ENCODE data around the gene PEX6.

Gene PEX6

DNA sequence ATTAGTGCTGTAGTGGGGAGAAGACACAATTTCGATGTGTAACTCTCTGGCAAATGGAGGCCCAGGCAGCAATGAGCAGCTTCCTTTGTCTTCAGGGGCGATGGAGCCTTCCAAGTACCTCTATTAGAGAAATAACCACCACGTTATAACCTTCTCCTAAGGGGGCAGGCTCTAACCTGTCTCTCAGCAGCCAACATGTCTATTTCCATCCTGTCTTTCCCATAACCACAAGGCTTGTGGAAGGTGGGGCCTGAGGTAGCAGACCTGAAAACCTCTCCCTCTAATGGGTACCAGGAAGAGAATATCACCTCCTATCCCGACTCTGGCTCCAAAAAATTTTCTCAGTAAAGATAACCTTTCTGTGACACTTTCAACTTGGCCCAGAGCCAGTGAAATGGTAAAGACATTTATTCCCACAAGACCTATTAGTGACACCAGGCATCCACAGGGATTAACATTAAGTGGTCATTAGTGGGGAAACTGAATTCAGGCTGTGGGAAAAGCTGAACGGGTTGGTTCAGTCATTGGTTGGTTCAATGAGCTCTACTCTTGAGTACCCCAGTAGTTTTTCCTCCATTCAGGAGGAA is 4.0 kb downstream of the PEX6 start:
- H3K9ac ChIP-seq (ENCODE audit: low read depth, low read length), result no peak overlapping the region
- H3K4me3 ChIP-seq (ENCODE audit: low read depth, low read length), result no peak overlapping the region
- peaks cover 3% of the 10 kb centered on the region for H3K36me3 ChIP-seq (ENCODE audit: control insufficient read depth, insufficient read depth, low read length)
- H3K9me3 ChIP-seq (ENCODE audit: control insufficient read depth, insufficient read depth, low read length), result no peaks in the 10 kb centered on the region
- no peaks in the 10 kb centered on the region for H3K27me3 ChIP-seq (ENCODE audit: control insufficient read depth, insufficient read depth, low read length)
- H3K27ac ChIP-seq (ENCODE audit: low read depth, low read length), result no peak overlapping the region
- H3K4me1 ChIP-seq (ENCODE audit: control insufficient read depth, insufficient read depth, low read length), result peaks cover 7% of the 10 kb centered on the region

DNA sequence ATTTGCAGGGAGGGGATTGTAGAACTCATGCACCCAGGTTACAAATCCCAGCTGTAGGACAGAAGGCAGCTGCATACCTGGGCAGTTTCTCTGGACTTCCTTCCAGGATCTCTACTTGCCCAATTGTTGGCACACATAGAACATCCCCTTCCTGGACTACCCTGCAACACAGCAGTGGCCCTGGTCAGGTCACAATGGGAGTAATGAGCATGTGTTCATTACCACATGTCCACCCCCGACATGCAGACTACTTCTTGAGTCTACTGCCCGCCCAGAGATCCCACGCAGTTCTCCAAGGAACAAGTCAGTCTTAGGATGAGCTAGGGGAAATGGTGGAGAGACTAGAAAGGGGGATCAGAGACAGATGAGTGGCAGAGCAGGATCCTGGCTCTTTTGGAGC is 5.1 kb downstream of the PEX6 start:
- Histone ChIP-seq H3K27ac (ENCODE audit: low read depth, low read length) (no peak overlapping the region), H3K4me3 (ENCODE audit: low read depth, low read length) (no peak overlapping the region), H3K36me3 (ENCODE audit: control insufficient read depth, insufficient read depth, low read length) (peaks cover 3% of the 10 kb centered on the region)

DNA sequence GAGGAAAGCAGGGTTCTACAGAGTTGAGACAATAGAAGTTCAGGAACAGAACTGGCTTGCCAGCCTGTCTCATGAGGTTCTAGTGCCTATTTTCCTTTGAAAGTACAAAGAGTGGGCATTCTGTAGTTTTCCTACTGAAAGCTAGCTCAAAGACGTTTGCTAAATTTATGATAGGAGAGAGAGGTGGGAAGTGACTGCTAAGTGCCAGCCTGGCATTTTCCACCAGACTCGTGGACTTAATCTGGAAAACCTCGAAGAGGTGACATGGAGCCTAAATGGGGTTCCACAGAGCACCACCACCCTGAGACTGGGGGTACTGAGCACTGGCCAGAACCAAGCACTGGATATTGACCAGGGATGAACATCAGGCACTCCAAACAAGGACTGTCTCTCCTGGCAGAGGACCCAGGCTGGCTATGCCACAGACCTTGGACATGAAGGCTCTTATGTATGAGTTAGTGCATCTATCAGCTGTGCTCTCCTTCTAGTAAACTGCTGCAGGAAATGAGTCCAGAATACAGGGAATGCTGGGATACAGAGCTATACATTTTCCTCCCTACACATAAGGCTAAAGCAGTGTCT is 7.1 kb downstream of the PEX6 start:
- H3K27ac ChIP-seq (ENCODE audit: low read depth, low read length), result no peak overlapping the region
- no peaks in the 10 kb centered on the region for H3K9me3 ChIP-seq (ENCODE audit: control insufficient read depth, insufficient read depth, low read length)
- H3K4me3 ChIP-seq (ENCODE audit: low read depth, low read length), result no peak overlapping the region
- peaks cover 3% of the 10 kb centered on the region for H3K36me3 ChIP-seq (ENCODE audit: control insufficient read depth, insufficient read depth, low read length)
- H3K9ac ChIP-seq (ENCODE audit: low read depth, low read length), result no peak overlapping the region
- H3K4me1 ChIP-seq (ENCODE audit: control insufficient read depth, insufficient read depth, low read length), result no peaks in the 10 kb centered on the region; the same call in 1 of the 2 replicates
- H3K27me3 ChIP-seq (ENCODE audit: control insufficient read depth, insufficient read depth, low read length), result no peaks in the 10 kb centered on the region

More for the DNA sequence above, 5.1 kb downstream of the PEX6 start:
- Histone ChIP-seq H3K27me3 (ENCODE audit: control insufficient read depth, insufficient read depth, low read length) (no peaks in the 10 kb centered on the region), H3K4me1 (ENCODE audit: control insufficient read depth, insufficient read depth, low read length) (no peaks in the 10 kb centered on the region; the same call in 1 of the 2 replicates), H3K9me3 (ENCODE audit: control insufficient read depth, insufficient read depth, low read length) (no peaks in the 10 kb centered on the region), H3K9ac (ENCODE audit: low read depth, low read length) (no peak overlapping the region)

DNA sequence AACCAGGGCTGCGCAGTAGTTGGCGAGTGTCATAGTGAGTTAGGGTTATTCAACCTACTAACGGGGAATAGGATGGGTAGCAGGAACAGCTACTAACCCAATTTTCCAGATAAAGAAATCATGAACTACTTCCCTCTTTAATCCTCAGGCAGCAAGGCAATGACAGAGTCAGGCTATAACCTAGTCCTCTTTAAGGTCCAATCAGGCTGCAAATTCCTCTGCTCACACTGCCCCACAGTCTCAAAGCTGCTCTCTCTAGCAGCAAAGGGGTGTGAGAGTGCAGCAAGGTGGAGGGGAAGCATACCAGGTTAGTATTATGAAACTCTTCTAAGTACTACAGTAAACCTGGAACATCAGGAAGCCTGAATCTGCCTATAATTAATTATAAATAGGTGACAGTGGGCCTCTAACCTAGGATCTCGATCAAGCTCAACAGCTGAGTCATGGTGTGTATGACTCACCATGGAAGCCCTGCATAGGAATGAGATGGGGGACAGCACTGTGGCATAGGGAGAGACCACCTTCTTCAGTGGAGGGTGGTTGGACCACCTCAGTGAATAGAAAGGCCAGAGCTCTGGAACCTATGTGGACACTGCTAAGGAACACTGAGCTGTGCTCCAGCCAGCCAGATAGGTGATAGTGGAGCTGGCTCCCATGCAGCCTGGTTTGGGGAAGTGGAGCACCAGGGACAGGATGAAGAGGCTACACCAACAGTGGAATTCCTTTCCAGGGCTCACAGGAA is 7.9 kb downstream of the PEX6 start:
- Histone ChIP-seq H3K27me3 (ENCODE audit: control insufficient read depth, insufficient read depth, low read length) (no peaks in the 10 kb centered on the region), H3K36me3 (ENCODE audit: control insufficient read depth, insufficient read depth, low read length) (peaks cover 3% of the 10 kb centered on the region), H3K4me1 (ENCODE audit: control insufficient read depth, insufficient read depth, low read length) (no peaks in the 10 kb centered on the region; the same call in 1 of the 2 replicates), H3K9me3 (ENCODE audit: control insufficient read depth, insufficient read depth, low read length) (no peaks in the 10 kb centered on the region), H3K4me3 (ENCODE audit: low read depth, low read length) (no peak overlapping the region), H3K9ac (ENCODE audit: low read depth, low read length) (no peak overlapping the region), H3K27ac (ENCODE audit: low read depth, low read length) (peak overlapping the region; percentile 29)

DNA sequence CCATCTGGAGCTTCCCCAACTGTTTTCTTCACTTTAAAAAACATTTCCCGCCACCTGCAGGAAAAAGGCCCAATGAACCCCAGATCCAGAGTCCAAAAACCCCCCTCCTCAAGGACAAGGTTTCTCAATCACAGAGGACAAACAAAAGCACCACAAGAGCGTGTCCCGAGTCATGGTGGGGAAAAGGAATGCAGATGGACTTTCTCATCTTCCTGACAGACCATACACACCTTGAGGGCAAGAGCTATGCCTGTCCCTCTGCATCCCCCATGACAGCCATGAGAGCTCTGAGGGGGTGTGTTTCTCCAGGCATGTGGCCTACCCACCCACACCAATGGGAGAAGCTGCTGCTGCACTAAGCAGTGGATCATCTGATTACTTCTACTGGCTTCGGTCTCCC is 9.0 kb downstream of the PEX6 start:
- Histone ChIP-seq H3K4me1 (ENCODE audit: control insufficient read depth, insufficient read depth, low read length) (no peaks in the 10 kb centered on the region; the same call in 1 of the 2 replicates), H3K36me3 (ENCODE audit: control insufficient read depth, insufficient read depth, low read length) (peaks cover 3% of the 10 kb centered on the region), H3K9me3 (ENCODE audit: control insufficient read depth, insufficient read depth, low read length) (no peaks in the 10 kb centered on the region), H3K4me3 (ENCODE audit: low read depth, low read length) (no peak overlapping the region), H3K27me3 (ENCODE audit: control insufficient read depth, insufficient read depth, low read length) (no peaks in the 10 kb centered on the region), H3K27ac (ENCODE audit: low read depth, low read length) (no peak overlapping the region), H3K9ac (ENCODE audit: low read depth, low read length) (no peak overlapping the region)

DNA sequence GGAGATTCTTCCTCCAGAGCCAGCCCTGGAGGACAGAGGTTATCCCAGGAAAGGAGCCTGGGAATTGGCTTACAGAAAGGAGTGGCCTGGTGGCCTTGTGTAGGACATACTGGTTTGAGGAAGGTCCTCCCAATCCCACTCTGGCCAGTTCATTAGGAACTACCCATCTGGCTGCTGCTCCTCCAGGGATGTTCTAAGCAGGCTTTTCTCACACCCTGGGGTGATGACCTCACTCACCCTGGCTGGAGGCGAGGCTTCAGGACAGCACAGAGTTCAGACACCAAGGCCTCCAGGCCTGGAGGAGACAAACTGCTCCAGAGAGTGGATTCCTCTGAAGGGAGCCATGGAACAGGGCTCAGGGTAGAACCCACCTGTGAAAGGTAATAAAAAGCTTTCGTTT is 9.6 kb downstream of the PEX6 start:
- no peaks in the 10 kb centered on the region for H3K9me3 ChIP-seq (ENCODE audit: control insufficient read depth, insufficient read depth, low read length)
- H3K4me3 ChIP-seq (ENCODE audit: low read depth, low read length), result no peak overlapping the region
- no peaks in the 10 kb centered on the region; the same call in 1 of the 2 replicates for H3K4me1 ChIP-seq (ENCODE audit: control insufficient read depth, insufficient read depth, low read length)
- peaks cover 3% of the 10 kb centered on the region for H3K36me3 ChIP-seq (ENCODE audit: control insufficient read depth, insufficient read depth, low read length)
- no peaks in the 10 kb centered on the region for H3K27me3 ChIP-seq (ENCODE audit: control insufficient read depth, insufficient read depth, low read length)
- H3K9ac ChIP-seq (ENCODE audit: low read depth, low read length), result no peak overlapping the region
- H3K27ac ChIP-seq (ENCODE audit: low read depth, low read length), result no peak overlapping the region

DNA sequence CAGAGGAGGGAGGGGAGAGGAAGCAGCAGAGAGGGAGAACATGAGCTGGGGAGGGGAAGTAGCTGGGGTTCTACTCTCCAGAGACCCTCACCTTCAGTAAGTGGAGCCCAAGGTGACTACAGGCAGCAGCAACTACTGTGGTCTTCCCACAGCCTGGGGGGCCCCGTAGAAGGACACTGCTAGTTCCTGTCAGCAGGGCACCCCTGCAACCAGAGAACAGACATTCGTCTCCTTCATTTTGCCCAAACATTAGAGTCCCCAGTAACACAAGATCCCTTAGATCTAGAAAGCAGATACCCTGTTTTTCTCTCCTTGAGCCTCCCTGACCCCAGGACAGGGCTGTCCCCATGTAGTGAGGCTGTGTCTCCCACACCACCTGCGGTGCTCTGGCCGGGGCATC is 10.2 kb downstream of the PEX6 start:
- peaks cover 4% of the 10 kb centered on the region for H3K4me1 ChIP-seq (ENCODE audit: control insufficient read depth, insufficient read depth, low read length)
- H3K9me3 ChIP-seq (ENCODE audit: control insufficient read depth, insufficient read depth, low read length), result no peaks in the 10 kb centered on the region
- H3K36me3 ChIP-seq (ENCODE audit: control insufficient read depth, insufficient read depth, low read length), result peaks cover 4% of the 10 kb centered on the region; the same call in 1 of the 2 replicates
- no peaks in the 10 kb centered on the region for H3K27me3 ChIP-seq (ENCODE audit: control insufficient read depth, insufficient read depth, low read length)
- no peak overlapping the region for H3K4me3 ChIP-seq (ENCODE audit: low read depth, low read length)
- H3K27ac ChIP-seq (ENCODE audit: low read depth, low read length), result no peak overlapping the region
- H3K9ac ChIP-seq (ENCODE audit: low read depth, low read length), result no peak overlapping the region

DNA sequence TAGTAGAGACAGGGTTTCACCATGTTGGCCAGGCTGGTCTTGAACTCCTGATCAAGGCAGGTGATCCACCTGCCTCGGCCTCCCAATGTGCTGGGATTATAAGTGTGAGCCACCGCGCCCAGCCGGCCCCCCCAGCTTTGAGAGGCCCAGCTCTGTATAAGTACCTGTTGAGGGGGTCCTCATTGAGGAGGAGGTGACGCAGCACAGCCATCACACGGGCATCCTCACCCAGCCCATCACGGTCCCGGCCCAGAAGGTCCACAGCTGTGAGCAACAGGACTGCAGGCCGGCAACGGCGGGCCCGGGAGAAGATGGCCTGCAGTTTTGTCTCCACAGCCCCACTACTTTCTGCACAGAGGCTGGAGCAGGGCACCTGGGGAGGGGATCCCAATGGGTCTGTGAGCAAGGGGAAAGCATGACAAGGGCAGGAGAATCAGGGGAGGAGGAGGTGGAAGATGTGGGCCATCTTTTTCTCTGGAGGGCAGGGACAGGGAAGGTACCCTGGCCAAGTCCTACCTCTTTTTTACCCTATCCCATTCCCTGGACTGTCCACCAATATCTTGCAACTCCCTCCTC is 10.8 kb downstream of the PEX6 start:
- H3K27me3 ChIP-seq (ENCODE audit: control insufficient read depth, insufficient read depth, low read length), result no peaks in the 10 kb centered on the region
- H3K4me3 ChIP-seq (ENCODE audit: low read depth, low read length), result no peak overlapping the region
- H3K9me3 ChIP-seq (ENCODE audit: control insufficient read depth, insufficient read depth, low read length), result no peaks in the 10 kb centered on the region
- H3K27ac ChIP-seq (ENCODE audit: low read depth, low read length), result no peak overlapping the region
- H3K36me3 ChIP-seq (ENCODE audit: control insufficient read depth, insufficient read depth, low read length), result peaks cover 4% of the 10 kb centered on the region; the same call in 1 of the 2 replicates
- H3K9ac ChIP-seq (ENCODE audit: low read depth, low read length), result no peak overlapping the region
- peaks cover 4% of the 10 kb centered on the region for H3K4me1 ChIP-seq (ENCODE audit: control insufficient read depth, insufficient read depth, low read length)

DNA sequence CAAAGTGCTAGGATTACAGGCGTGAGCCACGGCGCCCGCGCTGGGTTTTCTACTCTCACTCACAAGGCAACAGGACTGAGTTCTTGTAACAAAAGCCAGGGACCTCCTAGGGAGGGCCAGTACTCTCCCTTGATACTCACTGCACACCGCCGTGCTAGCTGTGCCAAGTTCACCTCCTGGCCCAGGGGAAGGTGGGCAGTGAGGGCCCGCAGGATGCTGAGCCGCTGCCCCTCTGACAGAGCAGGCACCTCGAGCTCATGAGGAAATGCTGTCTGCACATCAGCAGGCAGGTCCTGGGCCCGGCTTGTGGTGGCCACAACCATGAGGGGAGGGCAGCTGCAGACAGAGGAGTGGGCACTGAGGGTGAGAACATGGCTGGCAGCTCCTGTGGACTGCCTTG is 11.8 kb downstream of the PEX6 start:
- peaks cover 4% of the 10 kb centered on the region; the same call in 1 of the 2 replicates for H3K36me3 ChIP-seq (ENCODE audit: control insufficient read depth, insufficient read depth, low read length)
- no peaks in the 10 kb centered on the region for H3K9me3 ChIP-seq (ENCODE audit: control insufficient read depth, insufficient read depth, low read length)
- H3K9ac ChIP-seq (ENCODE audit: low read depth, low read length), result no peak overlapping the region
- no peak overlapping the region for H3K4me3 ChIP-seq (ENCODE audit: low read depth, low read length)
- H3K4me1 ChIP-seq (ENCODE audit: control insufficient read depth, insufficient read depth, low read length), result peaks cover 4% of the 10 kb centered on the region
- no peak overlapping the region for H3K27ac ChIP-seq (ENCODE audit: low read depth, low read length)
- H3K27me3 ChIP-seq (ENCODE audit: control insufficient read depth, insufficient read depth, low read length), result no peaks in the 10 kb centered on the region

DNA sequence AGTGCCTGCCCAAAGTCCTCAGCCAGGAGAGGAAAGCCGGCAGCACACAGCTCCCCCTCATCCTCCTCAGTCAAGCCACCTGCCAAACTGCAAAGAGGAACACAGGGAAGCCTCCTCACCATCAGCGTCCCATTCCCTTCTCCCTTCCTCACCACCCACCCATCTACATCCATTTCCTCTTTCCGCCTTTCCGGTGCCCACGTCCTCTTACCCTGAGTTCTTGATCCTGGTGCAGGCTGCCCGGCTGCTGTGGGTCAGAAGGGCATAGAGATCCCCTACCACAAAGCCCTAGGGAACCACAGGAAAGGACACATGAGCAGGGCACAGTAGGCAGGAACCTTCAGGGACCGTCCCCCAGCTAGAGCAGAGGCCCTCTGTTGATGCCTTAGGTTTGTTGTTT is 12.4 kb downstream of the PEX6 start:
- Histone ChIP-seq H3K4me1 (ENCODE audit: control insufficient read depth, insufficient read depth, low read length) (peaks cover 4% of the 10 kb centered on the region), H3K9ac (ENCODE audit: low read depth, low read length) (no peak overlapping the region), H3K36me3 (ENCODE audit: control insufficient read depth, insufficient read depth, low read length) (peaks cover 4% of the 10 kb centered on the region; the same call in 1 of the 2 replicates), H3K9me3 (ENCODE audit: control insufficient read depth, insufficient read depth, low read length) (no peaks in the 10 kb centered on the region), H3K27ac (ENCODE audit: low read depth, low read length) (no peak overlapping the region), H3K4me3 (ENCODE audit: low read depth, low read length) (no peak overlapping the region), H3K27me3 (ENCODE audit: control insufficient read depth, insufficient read depth, low read length) (no peaks in the 10 kb centered on the region)
